ENCODE results near the gene GPX3.

The GPX3 gene

GRCh38 chr5:151034422-151035379 lies 14.3 kb downstream of the GPX3 start:
- DNase-seq, result peak in 1 of 2 experiments; percentile 2

GRCh38 chr5:151036556-151036955 lies 16.2 kb downstream of the GPX3 start:
- no peak for DNase-seq

GRCh38 chr5:151037561-151038411 lies 17.4 kb downstream of the GPX3 start:
- DNase-seq, result no peak

- DNase-seq, result no peak
These were observed 18.0 kb downstream of the GPX3 start for GRCh38 chr5:151038412-151038745.

- peak; percentile 40 to 53 for DNase-seq
These were observed 18.4 kb downstream of the GPX3 start for GRCh38 chr5:151038801-151039238.

GRCh38 chr5:151039665-151040064 lies 19.3 kb downstream of the GPX3 start:
- DNase-seq, result no peak

- no peak for DNase-seq
These were observed 19.9 kb downstream of the GPX3 start for GRCh38 chr5:151040211-151040747.

GRCh38 chr5:151041577-151042268 lies 21.3 kb downstream of the GPX3 start:
- DNase-seq, result no peak

GRCh38 chr5:151042453-151043093 lies 22.2 kb downstream of the GPX3 start:
- no peak for DNase-seq

GRCh38 chr5:151047814-151048425 lies 27.5 kb downstream of the GPX3 start:
- DNase-seq, result no peak

GRCh38 chr5:151048526-151048925 lies 28.1 kb downstream of the GPX3 start:
- DNase-seq, result no peak

- DNase-seq, result peak; percentile 75 to 79
These were observed 30.9 kb downstream of the GPX3 start for GRCh38 chr5:151051066-151051930.

GRCh38 chr5:151051931-151052608 lies 31.7 kb downstream of the GPX3 start:
- DNase-seq, result no peak

- DNase-seq, result no peak
These were observed 32.4 kb downstream of the GPX3 start for GRCh38 chr5:151052836-151053235.

GRCh38 chr5:151053796-151054462 lies 33.5 kb downstream of the GPX3 start:
- DNase-seq, result no peak

GRCh38 chr5:151054709-151055108 lies 34.3 kb downstream of the GPX3 start:
- no peak for DNase-seq

- no peak for DNase-seq
These were observed 34.9 kb downstream of the GPX3 start for GRCh38 chr5:151055336-151055735.

- DNase-seq, result no peak
These were observed 36.3 kb downstream of the GPX3 start for GRCh38 chr5:151056379-151057325.
